AG08395 (cell line): ENCODE data around the gene POLR2J3.
"Not testable (repeated sequence)": the region's sequence is repeated elsewhere in the genome, so short reads cannot be mapped to it uniquely, and the experiment has no call there.

Experiments
- DNase-seq: peaks from one replicate; pipeline ENCODE4 v3.0.0; 2012; ENCODE audit warnings: mixed read lengths, low spot score

POLR2J3 gene

DNA sequence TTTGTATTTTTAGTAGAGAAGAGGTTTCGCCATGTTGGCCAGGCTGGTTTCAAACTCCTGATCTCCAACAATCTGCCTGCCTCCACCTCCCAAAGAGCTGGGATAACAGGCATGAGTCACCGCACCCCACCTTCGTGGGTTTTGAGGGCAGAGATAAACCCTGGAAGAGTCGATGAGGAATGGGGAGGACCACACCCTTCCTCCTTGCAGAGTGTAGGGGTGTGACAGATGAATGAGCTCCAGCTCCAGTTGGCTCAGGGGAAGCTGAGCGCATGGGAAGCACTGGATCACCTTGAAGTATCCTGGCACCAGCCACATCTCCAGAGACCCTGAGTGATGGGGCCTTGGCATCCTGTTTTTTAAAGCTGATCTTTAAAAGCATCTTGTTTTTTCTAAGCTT is 11.1 kb upstream of the POLR2J3 start:
- not testable (repeated sequence) for DNase-seq

DNA sequence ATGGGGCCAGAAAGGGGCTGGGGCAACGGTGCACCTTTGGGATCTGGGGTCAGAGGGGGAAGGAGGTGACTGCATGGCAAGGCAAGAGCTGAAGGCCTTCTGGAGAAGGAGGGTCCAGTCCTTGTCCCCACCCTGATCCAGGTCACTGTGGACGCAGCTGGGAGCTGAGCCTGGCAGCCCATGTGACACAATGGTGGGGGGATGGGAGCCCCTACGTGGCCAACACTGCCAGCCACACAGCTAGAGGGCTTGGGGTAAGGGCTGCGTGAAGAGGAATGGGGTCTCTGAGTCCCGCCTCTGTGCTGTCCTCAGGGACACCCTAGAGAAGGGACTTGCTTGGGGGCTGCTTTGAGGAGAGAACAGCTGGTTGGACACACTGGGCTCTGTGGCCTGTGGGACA is 9.3 kb upstream of the POLR2J3 start:
- not testable (repeated sequence) for DNase-seq

DNA sequence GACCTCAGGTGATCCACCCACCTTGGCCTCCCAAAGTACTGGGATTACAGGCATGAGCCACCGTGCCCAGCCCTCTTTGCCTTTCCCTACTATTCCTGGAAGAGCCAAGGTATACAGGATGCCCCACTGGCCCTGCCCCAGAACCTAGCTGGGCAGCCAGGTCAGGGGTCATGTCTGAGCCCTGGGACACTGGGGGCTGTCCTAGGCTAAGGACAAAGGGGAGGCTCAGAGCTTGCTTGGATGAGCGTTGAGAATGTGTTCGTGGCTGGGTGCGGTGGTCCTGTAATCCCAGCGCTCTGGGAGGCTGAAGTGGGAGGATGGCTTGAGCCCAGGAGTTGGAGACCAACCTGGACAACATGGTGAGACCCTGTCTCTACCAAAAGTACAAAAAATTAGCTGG is 6.1 kb upstream of the POLR2J3 start:
- DNase-seq = not testable (repeated sequence)

DNA sequence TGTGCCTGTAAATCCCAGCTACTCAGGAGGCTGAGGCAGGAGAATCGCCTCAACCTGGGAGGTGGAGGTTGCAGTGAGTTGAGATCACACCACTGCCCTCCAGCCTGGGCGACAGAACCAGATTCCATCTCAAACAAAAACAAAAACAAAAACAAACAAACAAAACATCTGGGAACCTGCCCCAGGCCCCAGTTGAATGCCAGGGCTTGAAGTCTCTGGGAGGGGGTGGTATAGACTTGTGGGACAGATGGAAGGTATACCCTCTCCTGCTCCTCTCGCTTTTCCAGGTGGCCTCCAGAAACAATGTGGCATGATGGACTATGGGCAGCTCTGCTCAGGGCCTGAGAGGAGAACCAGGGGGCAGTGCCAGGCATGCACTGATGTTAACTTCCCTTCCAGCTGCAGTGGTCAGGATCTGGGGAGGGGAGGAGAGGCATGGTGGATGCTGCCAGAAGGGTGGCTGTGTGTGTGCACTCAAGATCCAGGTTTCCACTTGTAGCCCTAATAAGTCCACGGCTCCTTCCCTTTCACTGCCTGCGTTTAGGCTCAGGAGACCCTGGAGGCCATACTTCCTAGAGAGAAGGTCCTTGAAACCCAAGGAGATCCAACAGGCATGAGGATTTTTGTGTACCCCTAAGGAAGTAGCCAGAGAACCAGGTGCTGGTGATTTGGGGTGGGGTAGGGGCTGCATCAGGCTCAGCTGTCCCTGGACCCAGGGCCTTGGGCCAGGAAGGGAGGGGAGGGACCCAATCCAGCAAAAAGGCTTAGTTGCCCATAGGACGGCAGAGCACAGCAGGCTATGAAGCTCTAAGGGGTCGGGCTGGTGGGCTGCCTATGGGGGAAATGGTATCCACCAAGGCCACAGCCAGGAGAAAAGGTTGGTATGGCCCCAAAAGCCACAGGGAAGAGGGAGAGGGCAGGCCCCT is 5.2 kb upstream of the POLR2J3 start:
- not testable (repeated sequence) for DNase-seq

DNA sequence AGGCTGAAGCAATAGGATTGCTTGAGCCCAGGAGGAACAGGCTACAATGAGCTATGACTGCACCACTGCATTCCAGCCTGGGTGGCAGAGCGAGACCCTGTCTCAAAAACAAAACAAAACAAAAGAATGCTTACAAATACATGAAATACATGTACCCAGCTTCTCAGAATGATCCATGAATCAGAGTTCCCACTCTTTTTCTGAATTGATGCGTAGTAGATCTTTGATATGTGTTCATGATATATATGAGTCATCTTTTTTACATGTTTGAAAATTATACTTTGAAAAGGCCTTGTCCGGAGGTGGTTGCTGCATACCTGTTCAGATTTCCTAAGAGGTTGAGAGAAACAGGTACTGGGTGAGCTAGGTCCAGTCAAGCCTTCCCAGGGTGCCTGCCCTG is 4.0 kb upstream of the POLR2J3 start:
- not testable (repeated sequence) for DNase-seq

DNA sequence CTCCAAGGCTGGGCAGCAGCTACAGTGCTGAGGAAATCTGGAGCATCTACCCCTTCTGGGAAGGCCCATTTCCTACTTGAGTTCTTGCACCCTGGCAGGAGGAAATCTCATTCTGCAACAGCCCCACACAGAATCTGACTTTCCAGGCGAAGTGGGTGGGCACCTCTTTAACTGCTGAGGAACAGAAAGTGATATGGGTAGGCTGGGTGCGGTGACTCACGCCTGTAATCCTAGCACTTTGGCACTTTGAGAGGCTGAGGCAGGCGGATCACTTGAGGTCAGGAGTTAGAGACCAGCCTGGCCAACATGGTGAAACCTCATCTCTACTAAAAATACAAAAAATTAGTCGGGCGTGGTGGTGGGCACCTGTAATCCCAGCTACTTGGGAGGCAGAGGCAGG is 2.2 kb upstream of the POLR2J3 start:
- DNase-seq = not testable (repeated sequence)

DNA sequence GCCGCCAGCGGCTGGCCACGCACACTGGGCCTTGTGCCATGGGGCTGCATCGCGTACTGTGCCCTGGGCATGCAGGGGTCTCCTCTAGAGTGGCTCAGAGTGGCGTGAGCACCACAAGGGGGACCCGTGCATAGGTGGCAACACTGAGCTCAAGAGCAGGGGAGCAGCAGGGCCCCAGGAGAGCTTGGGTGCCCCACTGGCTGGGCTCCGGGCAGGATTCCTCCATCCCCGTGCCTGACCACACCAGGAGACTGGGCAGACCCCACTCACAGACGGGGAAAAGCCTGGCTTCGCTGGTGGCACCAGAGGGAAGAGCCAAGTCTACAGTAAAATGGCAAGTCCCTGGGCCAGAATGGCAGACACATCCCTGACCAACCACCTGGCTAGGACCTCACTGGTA is 3.8 kb downstream of the POLR2J3 start:
- DNase-seq = not testable (repeated sequence)

DNA sequence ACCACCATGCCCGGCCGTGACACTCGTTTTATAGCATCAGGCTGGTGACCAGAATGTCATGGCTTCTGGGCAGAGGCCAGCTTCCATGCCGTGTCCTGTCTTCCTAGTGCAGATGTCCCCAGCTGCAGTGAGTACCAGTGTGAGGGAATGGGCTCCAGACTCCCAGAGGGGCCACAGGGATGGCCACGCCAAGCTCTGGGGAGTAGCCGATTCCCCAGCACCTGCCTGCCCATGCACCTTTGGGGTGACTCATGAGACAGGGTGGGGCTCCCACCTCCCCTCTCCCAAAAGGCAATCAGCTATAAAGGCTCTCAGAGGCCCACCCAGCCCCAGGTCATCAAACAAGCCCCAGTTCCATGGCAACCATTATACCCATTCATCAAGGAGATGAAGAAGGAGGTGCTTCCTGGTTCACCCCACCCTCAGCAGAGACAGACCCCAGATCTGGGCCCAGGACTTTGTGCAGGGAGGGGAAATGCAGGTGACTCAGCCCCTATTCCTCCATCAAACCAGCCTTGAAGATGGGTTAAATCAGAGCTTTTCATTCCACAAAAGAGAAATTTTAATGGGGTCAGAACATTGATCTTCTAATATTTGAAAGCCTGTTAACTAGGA is 21.5 kb downstream of the POLR2J3 start, which contains the start of gene SPDYE2:
SPDYE2 (plus strand) TSS at position 419 of the 615 bp plus-strand sequence. CDS start 2,030 bp downstream, outside the sequence.
- not testable (repeated sequence) for DNase-seq

DNA sequence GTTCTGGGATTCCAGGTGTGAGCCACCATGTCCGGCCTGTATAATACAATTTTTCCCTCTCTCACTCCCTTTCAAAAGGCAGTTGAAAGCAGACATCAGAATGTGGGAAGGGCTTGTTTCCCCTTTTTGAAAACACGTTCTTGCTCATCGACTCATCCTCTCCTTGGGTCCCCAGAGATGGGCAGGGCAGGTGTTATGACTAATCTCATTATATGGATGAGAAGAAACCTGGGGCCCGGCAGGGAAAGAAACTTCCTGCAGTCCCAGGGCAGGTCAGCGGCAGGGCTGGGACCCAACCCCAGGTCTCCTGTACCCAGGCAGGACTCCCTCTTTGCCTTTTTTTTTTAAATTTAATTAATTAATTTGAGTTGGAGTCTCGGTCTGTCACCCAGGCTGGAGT is 26.0 kb downstream of the POLR2J3 start:
- not testable (repeated sequence) for DNase-seq

DNA sequence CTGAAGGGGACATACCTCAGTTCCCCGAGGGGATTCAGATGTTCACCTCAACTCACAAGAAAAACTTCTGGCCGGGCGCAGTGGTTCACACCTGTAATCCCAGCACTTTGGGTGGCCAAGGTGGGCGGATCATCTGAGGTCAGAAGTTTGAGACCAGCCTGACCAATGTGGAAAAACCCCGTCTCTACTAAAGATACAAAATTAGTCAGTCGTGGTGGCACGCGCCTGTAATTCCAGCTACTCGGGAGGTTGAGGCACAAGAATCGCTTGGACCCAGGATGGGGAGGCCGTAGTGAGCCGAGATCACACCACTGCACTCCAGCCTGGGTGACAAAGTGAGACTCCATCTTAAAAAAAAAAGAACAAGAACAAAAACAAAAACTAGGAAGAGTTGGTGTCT is 27.1 kb downstream of the POLR2J3 start:
- not testable (repeated sequence) for DNase-seq

DNA sequence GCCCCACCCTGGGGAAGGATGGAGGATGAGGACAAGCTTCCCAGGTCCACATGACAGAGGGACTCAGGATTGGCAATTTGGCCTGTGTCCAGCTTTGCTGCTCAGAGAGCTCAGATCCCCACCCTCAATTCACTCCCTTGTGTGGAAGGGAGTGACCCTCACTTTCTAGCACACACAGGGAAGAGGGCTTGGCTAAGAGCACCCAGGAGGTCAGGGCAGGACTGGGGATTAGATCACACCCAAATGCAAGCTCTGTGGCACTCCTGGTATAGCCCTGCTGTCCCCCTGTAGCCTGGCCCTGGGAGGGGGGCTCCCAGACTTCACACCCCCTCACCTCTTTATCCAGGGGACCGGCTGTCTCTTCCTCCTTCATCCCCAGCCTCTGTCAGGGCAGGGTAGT is 28.0 kb downstream of the POLR2J3 start:
- not testable (repeated sequence) for DNase-seq

DNA sequence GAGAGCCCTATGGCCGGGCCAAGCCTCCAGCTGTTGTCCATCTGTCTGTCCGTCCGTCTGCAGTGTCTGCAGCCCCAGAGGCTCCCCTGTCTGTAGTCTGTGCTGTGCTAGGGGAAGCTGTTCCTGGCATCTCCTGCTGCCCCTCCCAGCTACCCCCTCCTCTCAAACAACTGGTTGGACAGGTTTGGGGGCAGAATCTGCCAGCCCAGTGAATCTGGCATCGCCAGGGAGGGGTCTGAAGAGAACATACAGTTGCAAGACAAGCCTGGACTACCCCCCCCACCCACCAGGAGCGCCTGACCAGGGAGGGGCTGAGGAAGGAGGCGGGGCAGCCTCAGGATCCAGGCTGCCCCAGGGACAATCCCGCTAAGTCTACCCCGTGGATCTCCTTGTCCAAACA is 28.8 kb downstream of the POLR2J3 start, which contains the start of gene UPK3BL2:
UPK3BL2 (minus strand) TSS at position 101 of the 400 bp plus-strand sequence; CDS start at position 41, 60 bp downstream.
- DNase-seq = not testable (repeated sequence)

DNA sequence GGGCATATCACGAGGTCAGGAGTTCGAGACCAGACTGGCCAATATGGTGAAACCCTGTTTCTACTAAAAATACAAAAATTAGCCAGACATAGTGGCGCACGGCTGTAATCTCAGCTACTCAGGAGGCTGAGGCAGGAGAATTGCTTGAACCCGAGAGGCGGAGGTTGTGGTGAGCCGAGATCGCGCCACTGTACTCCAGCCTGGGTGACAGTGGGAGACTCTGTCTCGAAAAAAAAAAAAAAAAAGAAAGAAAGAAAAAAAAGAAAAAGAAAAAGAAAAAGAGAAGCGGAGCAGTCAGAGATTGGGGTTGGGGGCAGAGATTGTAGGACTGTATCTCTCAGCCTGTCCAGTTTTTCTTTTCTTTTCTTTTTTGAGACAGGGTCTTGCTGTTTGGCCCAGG is 29.6 kb downstream of the POLR2J3 start:
- DNase-seq = not testable (repeated sequence)

DNA sequence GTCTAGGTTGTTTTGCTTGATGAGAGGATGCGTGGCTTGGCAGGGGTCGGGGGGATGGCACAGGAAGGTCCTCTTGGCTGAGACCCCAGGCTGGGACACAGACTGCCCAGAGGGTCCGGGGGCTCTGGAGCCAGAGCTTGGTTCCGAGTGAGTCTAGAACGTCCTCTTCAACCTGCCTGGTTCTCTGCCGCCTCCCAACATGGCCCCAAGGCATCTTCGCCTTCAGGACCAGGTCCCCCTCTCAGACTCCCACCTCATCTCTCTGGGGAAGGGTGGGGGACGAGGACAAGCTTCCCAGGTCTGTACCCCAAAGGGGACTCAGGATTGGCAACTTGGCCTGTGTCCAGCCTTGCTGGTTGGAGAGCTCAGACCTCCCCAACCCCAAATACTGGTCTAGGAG is 30.3 kb downstream of the POLR2J3 start:
- not testable (repeated sequence) for DNase-seq

DNA sequence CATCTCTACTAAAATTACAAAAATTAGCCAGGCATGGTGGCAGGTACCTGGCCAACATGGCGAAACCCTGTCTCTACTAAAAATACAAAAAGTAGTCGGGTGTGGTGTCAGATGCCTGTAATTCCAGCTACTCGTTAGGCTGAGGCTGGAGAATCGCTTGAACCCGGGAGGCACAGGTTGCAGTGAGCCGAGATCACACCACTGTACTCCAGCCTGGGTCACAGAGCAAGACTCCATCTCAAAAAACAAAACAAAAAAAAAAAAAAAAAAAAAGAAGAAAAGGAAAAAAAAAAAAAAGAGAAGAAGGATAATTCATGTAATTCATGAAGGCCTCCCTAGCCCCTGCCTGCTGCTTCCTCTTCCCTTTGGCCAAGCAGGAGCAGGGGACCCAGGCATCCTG is 31.8 kb downstream of the POLR2J3 start:
- not testable (repeated sequence) for DNase-seq

DNA sequence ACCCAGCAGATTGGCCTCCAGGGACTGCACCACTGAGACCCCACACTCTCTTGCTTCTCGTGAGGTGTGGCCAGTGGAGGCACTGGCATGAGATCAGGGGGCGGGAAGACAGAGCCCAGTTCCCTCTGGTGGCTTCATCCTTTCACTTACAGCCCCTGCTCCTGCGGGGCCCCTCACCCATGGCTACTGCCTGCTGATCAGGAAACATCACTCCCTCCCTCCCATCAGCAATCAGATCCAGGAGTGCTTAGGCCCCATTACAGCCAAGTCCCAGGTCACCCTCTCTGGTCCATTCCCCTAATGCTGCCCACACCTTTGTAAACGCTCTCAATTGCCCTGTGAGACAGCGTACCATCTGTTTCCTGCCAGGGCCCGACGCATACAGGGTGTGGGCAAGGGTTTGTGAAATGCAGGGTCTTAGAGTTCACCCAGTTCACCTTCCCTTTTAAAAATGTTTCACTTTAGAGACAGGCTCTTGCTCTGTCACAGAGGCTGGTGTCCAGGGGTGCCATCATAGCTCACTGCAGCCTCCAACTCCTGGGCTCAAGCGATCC is 37.2 kb downstream of the POLR2J3 start:
- DNase-seq = not testable (repeated sequence)

DNA sequence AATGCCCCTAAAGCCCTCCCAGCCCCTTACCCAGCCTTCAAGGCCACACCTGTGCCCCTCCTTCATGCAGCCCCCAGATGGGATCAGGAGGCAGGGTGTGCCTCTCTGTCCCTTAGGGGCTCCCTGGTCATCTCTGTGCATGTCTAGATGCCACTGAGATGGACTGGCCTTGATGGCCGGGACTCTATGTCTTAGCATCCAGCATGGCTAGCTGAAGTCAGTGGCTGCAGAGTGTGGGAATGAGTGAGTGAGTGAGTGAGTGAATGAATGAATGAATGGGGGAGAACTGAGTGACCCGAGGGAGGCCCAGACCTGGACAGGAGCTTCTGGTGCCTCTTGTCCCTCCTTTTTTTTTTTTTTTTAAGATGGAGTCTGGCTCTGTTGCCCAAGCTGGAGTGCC is 40.3 kb downstream of the POLR2J3 start:
- DNase-seq = not testable (repeated sequence)

DNA sequence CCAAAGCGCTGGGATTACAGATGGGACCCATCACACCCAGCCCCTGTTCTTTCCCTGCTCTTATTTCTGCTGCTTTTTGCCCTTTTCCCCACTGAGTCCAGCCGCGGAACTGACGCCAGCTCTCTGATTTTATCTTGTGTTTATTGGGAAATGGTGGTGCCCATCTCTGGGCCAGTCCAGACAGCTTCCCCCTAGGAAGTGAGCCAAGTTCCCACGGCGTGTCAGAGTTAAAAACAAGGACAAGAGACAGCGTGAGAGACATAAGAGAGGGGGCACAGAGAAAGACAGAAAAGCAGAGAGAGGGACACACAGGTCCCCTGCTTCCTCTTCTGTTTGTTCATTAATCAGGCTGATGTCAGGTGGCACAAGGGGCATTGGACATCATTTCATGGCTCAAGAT is 40.8 kb downstream of the POLR2J3 start:
- not testable (repeated sequence) for DNase-seq

DNA sequence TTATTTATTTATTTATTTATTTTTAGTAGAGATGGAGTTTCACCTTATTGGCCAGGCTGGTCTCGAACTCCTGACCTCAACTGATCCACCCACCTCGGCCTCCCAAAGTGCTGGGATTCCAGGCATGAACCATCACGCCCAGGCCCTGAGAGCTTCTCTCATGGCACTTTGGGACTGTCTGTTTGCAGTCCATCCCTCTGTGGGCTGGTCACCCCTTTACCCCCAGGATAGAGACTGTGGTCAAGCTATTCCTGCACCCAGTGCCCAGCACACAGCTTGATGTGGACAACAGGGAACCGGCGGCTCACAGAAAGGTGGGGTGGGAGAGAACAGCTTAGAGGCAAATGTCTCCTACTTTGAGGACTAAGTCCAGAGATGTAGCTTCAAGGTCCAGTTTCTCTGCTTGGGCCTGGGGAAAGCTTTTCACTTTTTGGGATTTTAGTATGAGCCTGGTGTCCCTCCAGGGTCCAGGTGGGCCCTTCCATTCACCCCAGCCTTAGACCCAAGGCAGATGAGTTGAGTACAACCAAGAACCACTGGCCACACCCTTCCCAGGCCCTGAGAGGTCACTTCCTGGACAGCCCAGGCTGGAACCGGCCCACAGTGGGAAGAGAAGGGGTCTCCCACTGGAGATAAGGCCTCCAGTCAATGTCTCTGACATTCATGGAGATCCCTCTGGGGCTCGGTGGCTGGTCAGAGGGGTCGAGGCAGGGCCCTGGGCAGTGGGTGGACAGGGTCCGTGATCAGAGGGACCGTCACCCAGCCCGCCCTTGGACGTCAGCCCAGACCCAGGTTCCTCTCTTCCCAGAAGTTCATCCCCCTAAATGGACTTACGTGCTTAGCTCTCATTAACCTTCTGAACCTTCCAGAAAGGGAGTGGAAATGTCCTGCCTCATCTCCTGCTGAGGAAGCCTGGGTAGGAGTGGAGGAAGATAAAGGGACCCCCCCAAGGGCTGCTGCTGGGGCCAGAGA is 44.3 kb downstream of the POLR2J3 start:
- DNase-seq = not testable (repeated sequence)

DNA sequence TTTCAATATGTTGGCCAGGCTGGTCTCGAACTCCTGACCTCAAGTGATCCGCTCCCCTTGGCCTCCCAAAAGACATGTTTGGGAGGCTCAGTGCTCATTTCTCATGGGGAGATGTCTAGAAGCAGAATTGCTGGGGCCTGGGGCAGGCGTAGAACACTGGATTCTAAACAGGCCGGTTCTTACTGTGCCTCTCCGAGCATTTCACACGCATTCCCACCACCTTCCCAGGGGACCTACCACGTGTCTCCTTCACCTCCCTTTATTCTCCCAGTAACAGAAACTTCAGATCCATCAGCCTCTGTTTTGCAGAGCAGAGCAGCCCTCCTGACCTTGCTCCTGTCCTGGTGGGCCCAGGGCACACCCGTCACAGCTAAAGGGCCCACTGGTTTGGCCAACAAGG is 45.2 kb downstream of the POLR2J3 start:
- DNase-seq = not testable (repeated sequence)

DNA sequence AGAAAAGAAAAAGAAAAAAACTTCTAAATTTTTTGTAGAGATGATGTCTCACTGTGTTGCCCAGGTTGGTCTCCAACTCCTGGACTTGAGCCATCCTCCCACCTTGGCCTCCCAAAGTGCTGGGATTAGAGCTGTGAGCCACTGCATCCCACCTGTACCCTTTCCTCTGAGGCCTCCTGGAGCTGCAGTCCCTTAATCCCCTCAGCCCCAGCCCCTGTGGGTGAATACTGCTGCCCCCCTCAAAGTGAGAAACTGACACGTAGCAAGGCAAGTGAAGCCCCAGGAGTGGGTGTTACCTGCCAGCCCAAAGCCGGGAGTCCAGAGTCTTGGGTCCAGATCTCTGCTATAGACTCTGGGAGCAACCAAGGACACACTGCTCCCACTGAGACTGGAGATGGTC is 47.6 kb downstream of the POLR2J3 start:
- not testable (repeated sequence) for DNase-seq
